ENCODE results near the gene ARHGEF26.
"Not testable (repeated sequence)": the region's sequence is repeated elsewhere in the genome, so short reads cannot be mapped to it uniquely, and the experiment has no call there.

The ARHGEF26 gene, protein sequence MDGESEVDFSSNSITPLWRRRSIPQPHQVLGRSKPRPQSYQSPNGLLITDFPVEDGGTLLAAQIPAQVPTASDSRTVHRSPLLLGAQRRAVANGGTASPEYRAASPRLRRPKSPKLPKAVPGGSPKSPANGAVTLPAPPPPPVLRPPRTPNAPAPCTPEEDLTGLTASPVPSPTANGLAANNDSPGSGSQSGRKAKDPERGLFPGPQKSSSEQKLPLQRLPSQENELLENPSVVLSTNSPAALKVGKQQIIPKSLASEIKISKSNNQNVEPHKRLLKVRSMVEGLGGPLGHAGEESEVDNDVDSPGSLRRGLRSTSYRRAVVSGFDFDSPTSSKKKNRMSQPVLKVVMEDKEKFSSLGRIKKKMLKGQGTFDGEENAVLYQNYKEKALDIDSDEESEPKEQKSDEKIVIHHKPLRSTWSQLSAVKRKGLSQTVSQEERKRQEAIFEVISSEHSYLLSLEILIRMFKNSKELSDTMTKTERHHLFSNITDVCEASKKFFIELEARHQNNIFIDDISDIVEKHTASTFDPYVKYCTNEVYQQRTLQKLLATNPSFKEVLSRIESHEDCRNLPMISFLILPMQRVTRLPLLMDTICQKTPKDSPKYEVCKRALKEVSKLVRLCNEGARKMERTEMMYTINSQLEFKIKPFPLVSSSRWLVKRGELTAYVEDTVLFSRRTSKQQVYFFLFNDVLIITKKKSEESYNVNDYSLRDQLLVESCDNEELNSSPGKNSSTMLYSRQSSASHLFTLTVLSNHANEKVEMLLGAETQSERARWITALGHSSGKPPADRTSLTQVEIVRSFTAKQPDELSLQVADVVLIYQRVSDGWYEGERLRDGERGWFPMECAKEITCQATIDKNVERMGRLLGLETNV

GRCh38 chr3:154120961-154121700 is at the start of gene ARHGEF26:
TSS of gene ARHGEF26 (plus strand) at chr3:154121390. CDS start at chr3:154121993, 603 bp downstream.
- no peak for DNase-seq (ENCODE audit: low spot score)

DNA sequence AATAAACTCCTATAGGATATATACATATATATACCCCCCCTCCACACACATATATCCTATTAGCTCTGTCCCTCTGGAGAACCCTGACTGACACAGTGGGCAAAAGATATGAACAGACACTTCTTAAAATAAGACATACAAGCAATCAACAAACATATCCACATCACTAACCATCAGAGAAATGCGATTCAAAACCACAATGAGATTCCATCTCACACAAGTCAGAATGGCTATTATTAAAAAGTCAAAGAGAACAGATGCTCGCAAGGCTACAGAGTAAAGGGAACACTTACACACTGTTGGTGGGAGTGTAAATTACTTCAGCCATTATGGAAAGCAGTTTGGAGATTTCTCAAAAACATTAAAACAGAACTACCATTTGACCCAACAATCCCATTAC is 46.2 kb upstream of the ARHGEF26 start:
- no peak for DNase-seq (ENCODE audit: low spot score)

- DNase-seq (ENCODE audit: low spot score): no peak
These were observed 42.5 kb upstream of the ARHGEF26 start for GRCh38 chr3:154078672-154079071.

DNA sequence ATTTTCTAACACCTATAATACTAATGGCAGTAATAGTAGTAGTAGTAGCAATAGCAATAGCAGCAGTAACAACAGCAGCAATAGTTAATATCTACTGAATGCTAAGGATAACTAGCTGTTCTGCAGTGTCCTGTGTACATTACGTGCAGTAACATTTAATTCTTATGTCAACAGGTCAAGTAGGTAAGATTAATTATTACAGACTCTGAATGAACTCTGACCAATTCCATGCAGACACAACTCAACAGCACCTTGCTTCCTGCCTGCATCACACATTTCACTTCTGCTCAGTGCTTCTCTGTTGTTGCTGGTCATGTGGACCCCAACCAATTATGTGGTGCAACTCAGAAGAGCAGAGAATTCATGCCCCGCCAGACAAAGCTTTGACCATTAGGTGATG is 39.9 kb upstream of the ARHGEF26 start:
- DNase-seq (ENCODE audit: low spot score): no peak

DNA sequence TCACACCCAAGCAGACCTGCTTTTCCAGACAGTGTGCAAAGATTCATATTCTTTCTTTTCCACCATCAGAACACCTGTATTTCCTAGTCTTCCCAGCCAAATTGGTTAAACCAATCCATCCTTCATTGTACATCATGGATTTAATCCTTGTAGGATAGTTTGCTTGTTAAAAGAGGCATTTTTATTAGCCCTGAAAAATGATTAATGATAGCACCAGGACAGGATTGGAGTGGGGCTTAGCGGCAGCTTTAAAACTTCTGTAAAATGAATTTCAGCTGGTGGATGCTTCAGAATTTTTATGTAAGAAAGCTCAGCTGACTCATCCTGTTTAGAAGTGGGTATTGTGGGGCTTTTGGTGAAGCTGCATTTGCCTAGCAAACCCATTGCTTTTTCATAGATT is 36.1 kb upstream of the ARHGEF26 start:
- no peak for DNase-seq (ENCODE audit: low spot score)

GRCh38 chr3:154085799-154086198 is 35.4 kb upstream of the ARHGEF26 start:
- no peak for DNase-seq (ENCODE audit: low spot score)

DNA sequence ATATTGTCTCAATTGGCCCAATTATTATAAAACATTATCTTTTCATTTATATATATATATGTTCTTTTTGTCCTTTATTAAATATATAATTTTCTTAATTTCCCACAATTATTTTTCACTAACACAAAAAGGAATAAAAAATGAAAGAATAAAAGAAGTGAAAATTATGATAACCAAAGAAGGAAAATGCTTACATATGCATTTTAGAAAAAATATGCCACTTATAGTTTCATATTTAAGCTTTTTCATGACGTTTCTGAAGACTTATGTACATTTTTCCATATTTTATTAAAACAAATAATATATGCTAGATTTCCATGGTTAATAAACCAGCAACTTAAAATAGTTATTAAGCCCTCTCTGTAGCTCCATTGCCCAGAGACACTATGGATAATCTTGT is 34.9 kb upstream of the ARHGEF26 start:
- no peak for DNase-seq (ENCODE audit: low spot score)

DNA sequence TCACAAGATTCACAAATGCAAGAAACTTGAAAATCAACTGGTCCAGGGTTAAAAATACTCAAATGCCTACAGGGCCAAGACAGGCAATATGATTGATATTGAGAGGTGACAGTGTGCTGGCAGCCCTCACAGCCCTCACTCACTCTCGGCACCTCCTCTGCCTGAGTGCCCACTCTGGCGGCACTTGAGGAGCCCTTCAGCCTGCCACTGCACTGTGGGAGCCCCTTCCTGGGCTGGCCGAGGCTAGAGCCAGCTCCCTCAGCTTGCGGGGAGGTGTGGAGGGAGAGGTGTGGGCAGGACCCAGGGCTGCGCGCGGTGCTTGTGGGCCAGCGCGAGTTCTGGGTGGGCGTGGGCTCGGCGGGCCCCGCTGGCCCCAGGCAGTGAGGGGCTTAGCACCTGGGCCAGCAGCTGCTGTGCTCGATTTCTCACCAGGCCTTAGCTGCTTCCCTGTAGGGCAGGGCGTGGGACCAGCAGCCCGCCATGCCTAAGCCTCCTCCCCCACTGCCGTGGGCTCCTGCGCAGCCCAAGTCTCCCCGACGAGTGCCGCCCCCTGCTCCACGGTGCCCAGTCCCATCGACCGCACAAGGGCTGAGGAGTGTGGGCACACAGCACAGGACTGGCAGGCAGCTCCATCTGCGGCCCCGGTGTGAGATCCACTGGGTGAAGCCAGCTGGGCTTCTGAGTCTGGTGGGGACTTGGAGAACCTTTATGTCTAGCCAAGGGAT is 33.3 kb upstream of the ARHGEF26 start:
- not testable (repeated sequence) for DNase-seq (ENCODE audit: low spot score)

DNA sequence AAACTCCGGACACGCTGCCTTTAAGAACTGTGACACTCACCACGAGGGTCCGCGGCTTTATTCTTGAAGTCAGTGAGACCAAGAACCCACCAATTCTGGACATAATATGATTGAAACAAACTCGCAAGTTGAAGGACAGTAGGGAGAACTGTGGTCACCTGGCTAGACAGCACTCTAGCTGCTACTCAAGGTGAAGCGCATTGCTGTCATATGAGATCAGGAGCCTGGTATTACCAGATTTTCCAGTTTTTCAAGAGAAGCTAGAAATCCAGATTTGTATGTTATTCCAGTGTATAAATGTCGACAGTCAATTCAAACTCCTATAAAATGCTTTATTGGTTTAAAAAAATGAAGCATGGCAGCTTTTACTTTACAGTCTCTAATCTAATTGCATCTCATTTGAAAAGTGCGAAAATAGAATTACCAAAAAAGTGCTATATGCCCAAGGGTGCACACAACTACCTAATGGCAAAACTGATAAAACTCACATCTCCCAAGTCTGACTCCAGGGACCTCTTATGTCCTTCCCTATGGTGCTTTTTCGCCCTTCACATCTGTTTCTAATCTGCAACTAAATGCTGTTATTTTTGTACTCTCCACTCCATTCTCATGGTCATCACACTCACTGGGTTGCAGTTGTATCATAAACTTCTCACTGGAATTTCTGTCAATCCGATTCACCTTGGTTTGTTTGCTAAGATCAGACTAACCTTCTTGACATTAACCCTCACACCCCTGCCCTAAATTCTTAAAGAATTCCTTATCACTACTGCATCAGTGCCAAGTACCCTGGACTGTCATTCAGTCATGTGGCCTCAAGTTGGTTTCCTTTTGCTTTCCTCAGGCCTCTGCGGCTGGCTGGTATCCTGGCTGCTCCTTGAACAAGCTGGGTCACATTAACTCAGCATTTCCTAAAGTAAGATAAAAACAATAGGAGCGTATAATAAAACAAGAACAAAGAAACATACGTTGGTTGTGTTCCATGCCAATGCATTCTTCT is 31.5 kb upstream of the ARHGEF26 start:
- DNase-seq (ENCODE audit: low spot score): no peak

- DNase-seq (ENCODE audit: low spot score): no peak
These were observed 27.1 kb upstream of the ARHGEF26 start for GRCh38 chr3:154094051-154094450.

GRCh38 chr3:154095832-154096421 is 25.3 kb upstream of the ARHGEF26 start:
- DNase-seq (ENCODE audit: low spot score): no peak

DNA sequence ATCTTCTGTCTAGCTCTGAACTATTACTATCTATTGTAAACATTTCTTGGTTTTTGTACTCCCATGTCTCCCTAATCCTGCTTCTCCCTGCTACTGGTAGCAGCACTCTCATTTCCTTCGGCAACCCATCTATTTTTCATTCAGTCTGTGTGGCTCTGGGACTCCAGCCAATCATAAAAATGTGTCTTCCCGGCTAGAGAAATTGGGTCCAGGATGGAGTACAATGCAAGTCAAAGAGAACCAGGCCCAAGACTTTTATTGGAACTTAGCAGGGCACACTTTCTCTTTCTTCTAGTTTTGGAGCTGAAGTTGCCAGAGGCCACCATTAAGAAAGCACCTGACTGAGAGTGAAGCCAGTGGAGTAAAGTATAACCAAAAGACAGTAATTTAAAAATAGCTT is 22.8 kb upstream of the ARHGEF26 start:
- DNase-seq (ENCODE audit: low spot score): no peak

GRCh38 chr3:154100556-154100955 is 20.6 kb upstream of the ARHGEF26 start:
- no peak for DNase-seq (ENCODE audit: low spot score)

- no peak for DNase-seq (ENCODE audit: low spot score)
These were observed 19.9 kb upstream of the ARHGEF26 start for GRCh38 chr3:154101250-154101649.

DNA sequence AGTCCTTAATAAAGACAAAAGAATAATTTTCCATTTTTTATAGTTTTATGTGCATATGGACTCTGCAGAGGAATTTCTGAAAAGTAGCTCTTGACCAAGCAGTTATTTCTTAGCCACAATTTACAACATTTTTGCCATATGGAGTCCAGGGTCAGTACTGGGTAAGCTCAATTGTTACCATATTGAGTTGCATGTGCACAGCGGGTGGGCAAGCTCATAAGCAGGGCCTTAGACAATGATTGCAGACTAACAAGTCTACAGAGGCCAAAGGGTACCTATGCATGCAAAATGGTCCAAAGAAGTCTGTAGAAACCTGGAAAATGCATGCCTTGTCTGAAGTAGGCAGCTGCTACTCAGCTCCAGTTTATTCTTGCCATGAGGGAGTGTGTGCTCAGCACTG is 19.0 kb upstream of the ARHGEF26 start:
- no peak for DNase-seq (ENCODE audit: low spot score)

- no peak for DNase-seq (ENCODE audit: low spot score)
These were observed 15.8 kb upstream of the ARHGEF26 start for GRCh38 chr3:154105218-154105975.

GRCh38 chr3:154111365-154111935 is 9.7 kb upstream of the ARHGEF26 start:
- no peak for DNase-seq (ENCODE audit: low spot score)

DNA sequence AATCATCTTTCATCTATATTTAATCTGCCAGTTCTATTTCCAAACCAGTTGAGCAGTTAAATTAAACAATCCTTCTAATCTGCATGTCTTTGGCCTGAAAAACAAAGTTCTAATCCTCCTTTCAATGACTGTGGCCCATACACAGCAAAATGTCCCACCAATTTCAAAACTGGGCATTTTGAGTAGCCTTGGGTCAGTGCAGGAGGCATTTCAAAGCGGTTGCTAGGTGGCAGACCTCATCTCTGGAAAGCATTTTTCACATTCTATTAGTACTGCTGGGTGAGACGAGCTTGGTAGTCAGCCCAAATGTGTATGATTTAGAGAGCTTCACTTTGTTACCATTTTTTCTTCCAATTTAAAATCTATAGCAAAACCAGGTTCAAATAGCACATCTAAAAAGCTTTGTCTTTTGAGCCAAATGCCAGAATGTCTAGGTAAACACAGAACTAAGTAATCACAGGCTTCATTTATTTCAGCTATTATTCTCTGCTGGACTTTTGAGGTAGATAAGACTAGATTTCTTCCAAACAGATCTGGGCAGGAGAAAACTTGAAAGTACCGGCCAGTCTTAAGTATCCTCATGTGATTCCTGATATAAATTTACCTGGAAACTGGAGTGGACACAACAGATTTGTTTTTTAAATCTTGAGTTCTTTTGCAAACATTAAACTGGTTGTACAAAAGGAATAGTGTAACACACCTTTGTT is 8.9 kb upstream of the ARHGEF26 start:
- no peak for DNase-seq (ENCODE audit: low spot score)
